GM23248 (cell line): ENCODE data around the gene CCDC8.

Experiments used
- EZH2 ChIP-seq: fragments of 200-600 bp; sonication (generic); IDR thresholded peaks from 2 replicates; pipeline ENCODE4 v1.6.1; 2018; ENCODE audit warnings: antibody characterized with exemption, mild to moderate bottlenecking; ENCODE audit not compliant: insufficient read depth, poor library complexity, severe bottlenecking
- EZH2phosphoT487 ChIP-seq: fragments of 200-600 bp; sonication (generic); IDR thresholded peaks from 2 replicates; pipeline ENCODE4 v1.6.1; 2018; ENCODE audit warnings: antibody characterized with exemption, moderate library complexity, mild to moderate bottlenecking, low read depth; ENCODE audit not compliant: insufficient read depth

DNA sequence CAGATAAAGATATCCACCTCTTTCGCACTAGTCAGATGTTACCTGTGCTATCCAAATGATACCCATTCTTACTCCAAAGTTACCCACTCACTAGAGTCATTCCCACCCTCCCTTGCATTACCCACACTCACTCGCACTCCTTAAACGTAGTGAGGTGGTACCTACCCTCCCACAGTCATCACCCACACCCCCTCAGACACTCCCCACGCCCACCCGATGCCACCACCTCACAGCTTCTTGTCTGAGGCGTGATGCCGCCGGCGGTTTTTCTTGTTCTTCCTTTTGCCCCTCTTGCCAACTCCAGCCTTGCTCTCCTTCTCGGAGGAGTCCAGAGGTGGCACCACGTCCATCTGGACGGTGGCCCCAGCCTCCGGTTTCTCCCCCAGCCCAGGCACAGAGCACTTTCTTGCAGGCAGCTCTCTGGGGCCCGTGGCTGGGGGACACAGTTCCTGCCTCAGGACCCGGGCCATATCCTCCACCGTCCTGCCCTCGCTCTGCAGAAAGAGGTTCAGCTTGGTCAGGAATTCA lies 14.2 kb upstream of the CCDC8 start:
- TF ChIP-seq EZH2 (no peak), EZH2phosphoT487 (no peak)
